Neural cell (in vitro differentiated cells): ENCODE data around the gene RGS19. TPM values are rescaled to one million over a fixed set of nuclear protein-coding genes. Genes with fewer than 3 reads are reported as not detected.
A peak's percentile ranks its signal among the peaks of the same experiment; 100 is the strongest.

ENCODE experiments used
- H2AFZ ChIP-seq: fragments of 200-600, 300-800 bp; sonication (generic), shearing (Covaris generic); 2 replicates; pipeline ENCODE4 v1.6.0; 2014; ENCODE audit warnings: low read depth, mild to moderate bottlenecking, antibody characterized with exemption, low read length, moderate library complexity
- H3F3A ChIP-seq: fragments of 200-600 bp; shearing (Covaris generic); 2 replicates; pipeline ENCODE4 v1.6.1; 2016; ENCODE audit warnings: mild to moderate bottlenecking, moderate library complexity, mixed read lengths, antibody characterized with exemption, low read length; ENCODE audit not compliant: insufficient read depth, poor library complexity, severe bottlenecking
- H3K27ac ChIP-seq: fragments of 200-600, 300-800 bp; sonication (generic), shearing (Covaris generic); 2 replicates; pipeline ENCODE4 v1.5.1; 2014; ENCODE audit warnings: mild to moderate bottlenecking, low read length, moderate library complexity
- H3K27me3 ChIP-seq: fragments of 300-800, 200-600 bp; sonication (generic), shearing (Covaris generic); 2 replicates; pipeline ENCODE4 v1.6.0; 2014; ENCODE audit warnings: mild to moderate bottlenecking, low read depth, low read length, moderate library complexity; ENCODE audit not compliant: insufficient read depth
- H3K36me3 ChIP-seq: fragments of 300-800, 200-600 bp; sonication (generic), shearing (Covaris generic); 2 replicates; pipeline ENCODE4 v1.5.1; 2014; ENCODE audit warnings: mild to moderate bottlenecking, antibody characterized with exemption, low read length, moderate library complexity; ENCODE audit not compliant: insufficient read depth
- H3K4me2 ChIP-seq: fragments of 300-800, 200-600 bp; sonication (generic), shearing (Covaris generic); 2 replicates; pipeline ENCODE4 v1.6.0; 2014; ENCODE audit warnings: mild to moderate bottlenecking, low read length
- H3K4me3 ChIP-seq: fragments of 300-800, 200-600 bp; sonication (generic), shearing (Covaris generic); 2 replicates; pipeline ENCODE4 v1.5.1; 2014; ENCODE audit warnings: mild to moderate bottlenecking, low read length, moderate library complexity
- H3K79me2 ChIP-seq: fragments of 200-600 bp; shearing (Covaris generic); replicated peaks from 2 replicates; pipeline ENCODE4 v1.6.0; 2014; ENCODE audit warnings: mild to moderate bottlenecking, low read length, moderate library complexity; ENCODE audit not compliant: insufficient read depth
- H3K9ac ChIP-seq: fragments of 300-800, 200-600 bp; sonication (generic), shearing (Covaris generic); 2 replicates; pipeline ENCODE4 v1.6.1; 2016; ENCODE audit warnings: mild to moderate bottlenecking, low read length, mixed read lengths
- H3K9me2 ChIP-seq: fragments of 200-600 bp; shearing (Covaris generic); 2 replicates; pipeline ENCODE4 v1.6.1; 2016; ENCODE audit warnings: mild to moderate bottlenecking, low read length, mixed read lengths; ENCODE audit not compliant: insufficient read depth
- H3K9me3 ChIP-seq: fragments of 200-600, 300-800 bp; sonication (generic), shearing (Covaris generic); 2 replicates; pipeline ENCODE4 v1.6.1; 2016; ENCODE audit warnings: mild to moderate bottlenecking, mixed run types, low read length, moderate library complexity, mixed read lengths
- H4K20me1 ChIP-seq: fragments of 200-600 bp; shearing (Covaris generic); 2 replicates; pipeline ENCODE4 v1.6.1; 2016; ENCODE audit warnings: mild to moderate bottlenecking, mixed run types; ENCODE audit not compliant: insufficient read depth
- CTCF ChIP-seq: fragments of 450-650 bp; IDR thresholded peaks from 2 replicates; pipeline ENCODE4 v1.5.1; 2014; ENCODE audit warnings: antibody characterized with exemption, mild to moderate bottlenecking, moderate library complexity; ENCODE audit not compliant: poor library complexity, severe bottlenecking
- EP300 ChIP-seq: fragments of 450-650 bp; conservative IDR thresholded peaks from 2 replicates; pipeline ENCODE4 v1.6.1; 2014; ENCODE audit warnings: antibody characterized with exemption, mild to moderate bottlenecking, moderate library complexity; ENCODE audit not compliant: poor library complexity, severe bottlenecking
- EZH2 ChIP-seq: fragments of 200-600, 300-800 bp; shearing (Covaris generic), sonication (generic); IDR thresholded peaks from 2 replicates; pipeline ENCODE4 v1.6.1; 2014; ENCODE audit warnings: antibody characterized with exemption, low read length, borderline replicate concordance, mild to moderate bottlenecking; ENCODE audit not compliant: insufficient read depth, poor library complexity, severe bottlenecking
- MXI1 ChIP-seq: fragments of 450-650 bp; conservative IDR thresholded peaks from 2 replicates; pipeline ENCODE4 v1.6.1; 2014; ENCODE audit warnings: antibody characterized with exemption, mild to moderate bottlenecking; ENCODE audit not compliant: poor library complexity, severe bottlenecking
- POLR2AphosphoS5 ChIP-seq: IDR thresholded peaks from 2 replicates; pipeline ENCODE4 v1.6.1; 2012
- RAD21 ChIP-seq: fragments of 450-650 bp; conservative IDR thresholded peaks from 2 replicates; pipeline ENCODE4 v1.6.1; 2014; ENCODE audit warnings: antibody characterized with exemption, mild to moderate bottlenecking, moderate library complexity
- REST ChIP-seq: IDR thresholded peaks from 2 replicates; pipeline ENCODE4 v1.6.1; 2012; ENCODE audit warnings: borderline replicate concordance
- SMC3 ChIP-seq: fragments of 450-650 bp; conservative IDR thresholded peaks from 2 replicates; pipeline ENCODE4 v1.6.1; 2014; ENCODE audit warnings: antibody characterized with exemption, mild to moderate bottlenecking, moderate library complexity; ENCODE audit not compliant: poor library complexity
- TAF1 ChIP-seq: IDR thresholded peaks from 2 replicates; pipeline ENCODE4 v1.6.1; 2012; ENCODE audit warnings: low read depth
- polyA plus RNA-seq: library from polyadenylated mRNA; depleted of rRNA; stranded (reverse); fragments of >200 nt; gene quantifications from 2 replicates; pipeline ENCODE4 v1.2.3, GENCODE V29; 2014

RGS19 gene
- polyA plus RNA-seq, 1 donor from 2014 or later: 3.4 TPM

- no peak overlapping the region for H2AFZ ChIP-seq
- peak overlapping the region; percentile 32 for H3K27ac ChIP-seq
- no peaks in the 10 kb centered on the region for H3K79me2 ChIP-seq
- no peak overlapping the region for H3K4me2 ChIP-seq
- H3K9ac ChIP-seq: peak overlapping the region; percentile 49
- TF ChIP-seq POLR2AphosphoS5: peak; percentile 59
- TF ChIP-seq SMC3: peak; percentile 59
- TF ChIP-seq MXI1: peak; percentile 47
- TF ChIP-seq REST: no peak
- TF ChIP-seq CTCF: peak; percentile 38
- peak; percentile 61 for TF ChIP-seq RAD21
- no peak for TF ChIP-seq EZH2
- peak; percentile 45 for TF ChIP-seq TAF1
- no peak for TF ChIP-seq EP300
- H4K20me1 ChIP-seq: no peaks in the 10 kb centered on the region
- H3K9me2 ChIP-seq: no peaks in the 10 kb centered on the region
- H3F3A ChIP-seq: no peaks in the 10 kb centered on the region
- H3K4me3 ChIP-seq: peak overlapping the region; percentile 59
- no peaks in the 10 kb centered on the region for H3K27me3 ChIP-seq
- no peaks in the 10 kb centered on the region for H3K36me3 ChIP-seq
- no peaks in the 10 kb centered on the region for H3K9me3 ChIP-seq
Measured at GRCh38 chr20:64102647-64103354, 23.5 kb upstream of the RGS19 start.

GRCh38 chr20:64101731-64102621 is 22.7 kb upstream of the RGS19 start:
- Histone ChIP-seq H2AFZ (no peak overlapping the region), H3K9ac (peak overlapping the region; percentile 49), H3K4me2 (no peak overlapping the region)

More at GRCh38 chr20:64101731-64102621, 22.7 kb upstream of the RGS19 start:
- no peaks in the 10 kb centered on the region for H3K36me3 ChIP-seq
- TF ChIP-seq EP300 (no peak), MXI1 (no peak), RAD21 (peak; percentile 39), TAF1 (no peak), EZH2 (no peak), CTCF (peak; percentile 62), SMC3 (no peak)
- H3K27me3 ChIP-seq: no peaks in the 10 kb centered on the region
- no peaks in the 10 kb centered on the region for H3K9me2 ChIP-seq
- peak overlapping the region; percentile 59 for H3K4me3 ChIP-seq
- H3K79me2 ChIP-seq: no peaks in the 10 kb centered on the region
- H4K20me1 ChIP-seq: no peaks in the 10 kb centered on the region
- H3F3A ChIP-seq: no peaks in the 10 kb centered on the region
- H3K27ac ChIP-seq: peak overlapping the region; percentile 28
- H3K9me3 ChIP-seq: no peaks in the 10 kb centered on the region
